B cell (primary cell): Measurements from ENCODE around the gene SKP1. TPM values are rescaled to one million over a fixed set of nuclear protein-coding genes. Genes with fewer than 3 reads are reported as not detected.

Experiments
- ATAC-seq: fragments of 200-7000 bp; cut with Tn5 transposase; one replicate; pipeline ENCODE4 v1.10.0; 2021; ENCODE audit warnings: low read depth, mild to moderate bottlenecking, moderate number of reproducible peaks, moderate library complexity
- CTCF ChIA-PET: fragments of 350-600 bp; sonication (Branson Sonifier 250); formaldehyde crosslinking; loops from one replicate; lab custom pipeline; 2021; ENCODE audit warnings: antibody characterized with exemption, inconsistent platforms; lab: Charles Lee
- POLR2A ChIA-PET: fragments of 350-600 bp; sonication (Branson Sonifier 250); formaldehyde crosslinking; loops from one replicate; lab custom pipeline; 2021; ENCODE audit warnings: antibody characterized with exemption; lab: Charles Lee
- DNase-seq: peaks from one replicate; pipeline ENCODE4 v3.0.0; 2013
- H2AFZ ChIP-seq: 2 replicates; pipeline ENCODE4 v1.6.1; 2012; ENCODE audit warnings: mild to moderate bottlenecking, low read depth, low read length; ENCODE audit not compliant: insufficient read depth, poor library complexity, severe bottlenecking
- H3K27ac ChIP-seq, 2 donors: 1 replicate in 1 of 2; 2 replicates in 1 of 2; pipeline ENCODE4 v1.5.1; 2012 to 2013; ENCODE audit warnings: low read length in 2 of 2, mild to moderate bottlenecking in 2 of 2, moderate library complexity in 1 of 2
- H3K27me3 ChIP-seq, 4 experiments: fragments of 200-600 bp in 1 of 4; sonication (generic) in 1 of 4; replicated peaks in 1 of 4; 1 replicate in 2 of 4; 2 replicates in 2 of 4; pipeline versions ENCODE4 v1.6.1 to v1.7.0; 2013 to 2016; ENCODE audit warnings: low read length in 3 of 4, mild to moderate bottlenecking in 2 of 4, mixed read lengths in 1 of 4, moderate library complexity in 1 of 4; ENCODE audit not compliant: insufficient read depth in 4 of 4, control insufficient read depth in 3 of 4; ENCODE audit errors: control extremely low read depth in 1 of 4
- H3K36me3 ChIP-seq, 2 experiments: replicated peaks in 1 of 2; 1 replicate in 1 of 2; 2 replicates in 1 of 2; pipeline versions ENCODE4 v1.6.1 to v1.7.1; 2013; ENCODE audit warnings: low read length in 1 of 2; ENCODE audit not compliant: insufficient read depth in 2 of 2, control insufficient read depth in 1 of 2; ENCODE audit errors: control extremely low read depth in 1 of 2, extremely low read depth in 1 of 2
- H3K4me1 ChIP-seq, 2 donors: fragments of 200-600 bp in 1 of 2; sonication (generic) in 1 of 2; 1 replicate in 1 of 2; 2 replicates in 1 of 2; pipeline versions ENCODE4 v1.5.1 to v1.6.1; 2013 to 2017; ENCODE audit warnings: low read length in 2 of 2; ENCODE audit not compliant: control insufficient read depth in 2 of 2, insufficient read depth in 2 of 2
- H3K4me2 ChIP-seq: replicated peaks from 2 replicates; pipeline ENCODE3; 2012; ENCODE audit warnings: mild to moderate bottlenecking, low read depth, low read length; ENCODE audit not compliant: poor library complexity, severe bottlenecking
- H3K4me3 ChIP-seq, 5 experiments: fragments of 200-600 bp in 1 of 5; sonication (generic) in 1 of 5; 1 replicate in 3 of 5; 2 replicates in 2 of 5; pipeline versions ENCODE4 v1.5.1 to v1.7.0; 2011 to 2016; ENCODE audit warnings: low read length in 4 of 5, mild to moderate bottlenecking in 4 of 5, low read depth in 2 of 5, control low read depth in 1 of 5, moderate library complexity in 1 of 5; ENCODE audit not compliant: insufficient read depth in 1 of 5; ENCODE audit errors: control extremely low read depth in 1 of 5, extremely low read depth in 1 of 5
- H3K79me2 ChIP-seq: fragments of 200-600 bp; sonication (generic); one replicate; pipeline ENCODE4 v1.6.0; 2016; ENCODE audit warnings: low read length; ENCODE audit not compliant: control insufficient read depth, insufficient read depth
- H3K9ac ChIP-seq: fragments of 200-600 bp; sonication (generic); 2 replicates; pipeline ENCODE4 v1.6.1; 2017; ENCODE audit warnings: mild to moderate bottlenecking, low read length, moderate library complexity
- H3K9me3 ChIP-seq, 3 donors: one replicate each; pipeline versions ENCODE4 v1.6.1 to v1.7.1; 2013; ENCODE audit warnings: low read length in 2 of 3; ENCODE audit not compliant: control insufficient read depth in 2 of 3, insufficient read depth in 1 of 3; ENCODE audit errors: control extremely low read depth in 1 of 3
- H4K20me1 ChIP-seq: 2 replicates; pipeline ENCODE4 v1.6.0; 2012; ENCODE audit warnings: mild to moderate bottlenecking, low read length; ENCODE audit not compliant: insufficient read depth, control insufficient read depth, poor library complexity, severe bottlenecking
- H3K27ac Mint-ChIP-seq: one replicate; pipeline ENCODE4 v1.8.0; 2021; ENCODE audit warnings: mixed read lengths
- H3K27me3 Mint-ChIP-seq: one replicate; pipeline ENCODE4 v1.8.0; 2021; ENCODE audit warnings: mixed read lengths
- H3K4me1 Mint-ChIP-seq: one replicate; pipeline ENCODE4 v1.8.0; 2021; ENCODE audit warnings: mixed read lengths
- H3K4me3 Mint-ChIP-seq: one replicate; pipeline ENCODE4 v1.8.0; 2021; ENCODE audit warnings: mixed read lengths
- H3K9me3 Mint-ChIP-seq: one replicate; pipeline ENCODE4 v1.8.0; 2022; ENCODE audit warnings: mixed read lengths; ENCODE audit not compliant: insufficient read depth
- CTCF ChIP-seq: fragments of 200-600 bp; IDR thresholded peaks from one replicate; pipeline ENCODE4 v1.8.0; 2022; ENCODE audit warnings: antibody characterized with exemption, mild to moderate bottlenecking
- EZH2 ChIP-seq: IDR thresholded peaks from 2 replicates; pipeline ENCODE4 v1.6.1; 2012; ENCODE audit warnings: borderline replicate concordance, low read depth, mild to moderate bottlenecking, moderate library complexity, low read length; ENCODE audit not compliant: insufficient read depth, poor library complexity, severe bottlenecking
- WGBS: methylation state at CpG from one replicate; pipeline ENCODE4 v1.1.5; 2013; ENCODE audit warnings: missing lambda C conversion rate; ENCODE audit not compliant: insufficient coverage; 5-methylcytosine and 5-hydroxymethylcytosine counted together
- intact Hi-C: fragments of 100-400 bp; cut with micrococcal nuclease; formaldehyde crosslinking; loops from one replicate; pipeline ENCODE4 v1.10.0; 2022
- polyA plus RNA-seq: library from polyadenylated mRNA; depleted of rRNA; stranded (reverse); fragments of >200 nt; gene quantifications from 2 replicates; pipeline ENCODE4 v1.2.3, GENCODE V29; 2012
- total RNA-seq, 2 donors: library from RNA; stranded (reverse); fragments of 120-200 nt in 1 of 2; gene quantifications; 1 replicate in 1 of 2; 2 replicates in 1 of 2; pipeline versions ENCODE4 v1.2.3 to v1.2.4, GENCODE V29; 2013 to 2022

Gene SKP1
- total and polyA plus RNA-seq, 2 donors (not counting 1 experiment from before 2014, with no cell fraction given) = 108 to 186 TPM

GRCh38 chr5:134130239-134130945 lies 46.4 kb downstream of the SKP1 start:
- Mint-ChIP-seq H3K27me3 (no peaks in the 10 kb centered on the region), H3K9me3 (no peaks in the 10 kb centered on the region), H3K4me1 (peaks cover 49% of the 10 kb centered on the region), H3K4me3 (no peak overlapping the region), H3K27ac (peak overlapping the region; percentile 75)
- Histone ChIP-seq H3K9me3 (no peaks in the 10 kb centered on the region), H3K27me3 (no peaks in the 10 kb centered on the region), H3K79me2 (peaks cover 20% of the 10 kb centered on the region), H3K4me1 (peaks cover 19 to 67% of the 10 kb centered on the region in 2 donors), H3K27ac (no peak overlapping the region), H3K36me3 (peaks cover 0 to 18% of the 10 kb centered on the region in 2 experiments), H3K4me2 (no peak overlapping the region), H3K4me3 (no peak overlapping the region), H4K20me1 (peaks cover 12% of the 10 kb centered on the region), H3K9ac (no peak overlapping the region), H2AFZ (no peak overlapping the region)
- CTCF ChIA-PET = interaction anchor here (0.5 to 25.7 kb wide), 6 partner anchors 8 to 91 kb away, joined by 3 to 644 read pairs (median 10); no protein-coding TSS in a partner anchor
- DNase-seq = no peak
- intact Hi-C loops = no loop called here
- TF ChIP-seq EZH2 (no peak), CTCF (no peak)
- no peak for ATAC-seq
- POLR2A ChIA-PET = no interaction called here
- WGBS = 92% methylated on average over 7 of the region's 8 CpGs
